ENCODE data around the gene RASA3. TPM values are rescaled to one million over a fixed set of nuclear protein-coding genes. Genes with fewer than 3 reads are reported as not detected.
"Not testable (repeated sequence)": the region's sequence is repeated elsewhere in the genome, so short reads cannot be mapped to it uniquely, and the experiment has no call there.

RASA3 gene
- total and polyA plus RNA-seq, 10 of the 15 experiments (the other 5 are each of a cell fraction or from before 2014, with no cell fraction given): 0.79 to 33.9 (median 17.6) TPM

DNA sequence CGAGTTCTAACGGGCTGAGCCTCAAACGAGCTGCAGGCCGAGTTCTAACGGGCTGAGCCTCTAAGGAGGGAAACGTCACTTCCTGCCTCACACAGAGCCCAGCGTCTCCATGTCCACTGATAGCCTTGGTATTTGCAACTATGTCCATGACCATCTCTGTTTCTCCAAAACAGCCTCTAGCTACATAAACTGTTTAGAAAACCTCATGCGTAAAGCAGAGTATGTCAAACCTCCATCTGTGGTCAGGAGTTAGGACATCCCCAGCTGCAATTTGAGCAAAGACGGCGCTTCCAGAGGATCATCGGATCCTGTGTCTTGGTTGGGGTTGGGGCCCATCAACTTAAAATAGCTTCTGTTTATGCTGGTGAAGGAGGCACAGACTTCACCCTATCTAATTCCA is 20.8 kb downstream of the RASA3 start:
- intact Hi-C loops (cut with micrococcal nuclease; ENCODE audit: unreplicated experiment): no loop called here
- H3K4me3 ChIP-seq: no peak overlapping the region
- no peak overlapping the region for H2AFZ ChIP-seq (ENCODE audit: control insufficient read depth, low read depth, low read length)
- no peaks in the 10 kb centered on the region for H4K20me1 ChIP-seq (ENCODE audit: control insufficient read depth, insufficient read depth)
- no peak overlapping the region for H3K4me2 ChIP-seq (ENCODE audit: control insufficient read depth, insufficient read depth)
- CTCF ChIA-PET: interaction anchor here (0.6 kb wide), 1 partner anchor 117 kb away, joined by 3 read pairs; no protein-coding TSS in a partner anchor
- peaks cover 2% of the 10 kb centered on the region for H3K79me2 ChIP-seq (ENCODE audit: control insufficient read depth, insufficient read depth, low read length)
- H3K27me3 ChIP-seq (replicated peaks in 1 of 2; ENCODE audit: control insufficient read depth in 2 of 2, insufficient read depth in 2 of 2, low read length in 1 of 2): no peaks in the 10 kb centered on the region
- no peaks in the 10 kb centered on the region for H3K9me3 ChIP-seq (replicated peaks; ENCODE audit: control insufficient read depth, insufficient read depth, low read length)
- 71% methylated on average over 11 of the region's 11 CpGs for WGBS (ENCODE audit: insufficient coverage, insufficient replicate concordance, low lambda C conversion rate, missing lambda C conversion rate)
- POLR2A ChIA-PET: interaction anchor here (0.7 kb wide), 1 partner anchor 116 kb away, joined by 3 read pairs; no protein-coding TSS in a partner anchor
- SMC1A ChIA-PET (ENCODE audit: uncharacterized antibody, unreplicated experiment): no interaction called here
- DNase-seq (ENCODE audit: low read depth, low spot score) (no peak), FAIRE-seq (no peak), ATAC-seq (no peak)
- BruUV-seq (replicated peaks): no TSS peak
- peaks cover 9% of the 10 kb centered on the region for H3K4me1 ChIP-seq (ENCODE audit: control insufficient read depth, insufficient read depth, low read length)
- no peak overlapping the region for H3K9ac ChIP-seq (ENCODE audit: control insufficient read depth, insufficient read depth, low read length)
- in situ Hi-C loops (cut with MboI): no loop called here
- peaks cover 0 to 10% of the 10 kb centered on the region in 2 experiments; a peak in 2 of 4 replicates for H3K36me3 ChIP-seq (ENCODE audit: control insufficient read depth in 2 of 2, insufficient read depth in 2 of 2, low read length in 1 of 2)
- H3K27ac ChIP-seq (ENCODE audit: control insufficient read depth, insufficient read depth): no peak overlapping the region
- RAD21 ChIA-PET (ENCODE audit: unreplicated experiment): no interaction called here
- TF ChIP-seq, protein P1, sequence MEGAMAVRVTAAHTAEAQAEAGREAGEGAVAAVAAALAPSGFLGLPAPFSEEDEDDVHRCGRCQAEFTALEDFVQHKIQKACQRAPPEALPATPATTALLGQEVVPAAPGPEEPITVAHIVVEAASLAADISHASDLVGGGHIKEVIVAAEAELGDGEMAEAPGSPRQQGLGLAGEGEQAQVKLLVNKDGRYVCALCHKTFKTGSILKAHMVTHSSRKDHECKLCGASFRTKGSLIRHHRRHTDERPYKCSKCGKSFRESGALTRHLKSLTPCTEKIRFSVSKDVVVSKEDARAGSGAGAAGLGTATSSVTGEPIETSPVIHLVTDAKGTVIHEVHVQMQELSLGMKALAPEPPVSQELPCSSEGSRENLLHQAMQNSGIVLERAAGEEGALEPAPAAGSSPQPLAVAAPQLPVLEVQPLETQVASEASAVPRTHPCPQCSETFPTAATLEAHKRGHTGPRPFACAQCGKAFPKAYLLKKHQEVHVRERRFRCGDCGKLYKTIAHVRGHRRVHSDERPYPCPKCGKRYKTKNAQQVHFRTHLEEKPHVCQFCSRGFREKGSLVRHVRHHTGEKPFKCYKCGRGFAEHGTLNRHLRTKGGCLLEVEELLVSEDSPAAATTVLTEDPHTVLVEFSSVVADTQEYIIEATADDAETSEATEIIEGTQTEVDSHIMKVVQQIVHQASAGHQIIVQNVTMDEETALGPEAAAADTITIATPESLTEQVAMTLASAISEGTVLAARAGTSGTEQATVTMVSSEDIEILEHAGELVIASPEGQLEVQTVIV (IDR thresholded peaks at IDR 0.05; ENCODE audit: borderline replicate concordance, partially characterized antibody): no peak
- no peak for TF ChIP-seq MYB (IDR thresholded peaks at IDR 0.05; ENCODE audit: borderline replicate concordance, low read depth, low read length)
- TF ChIP-seq CBFB (IDR thresholded peaks at IDR 0.05; ENCODE audit: low read depth): no peak
- TF ChIP-seq EZH2 (IDR thresholded peaks at IDR 0.05; ENCODE audit: borderline replicate concordance, control insufficient read depth, low read depth, low read length): no peak
- no peak for TF ChIP-seq YY1 (IDR thresholded peaks at IDR 0.05; ENCODE audit: low read depth, low read length)
- TF ChIP-seq, protein P2, sequence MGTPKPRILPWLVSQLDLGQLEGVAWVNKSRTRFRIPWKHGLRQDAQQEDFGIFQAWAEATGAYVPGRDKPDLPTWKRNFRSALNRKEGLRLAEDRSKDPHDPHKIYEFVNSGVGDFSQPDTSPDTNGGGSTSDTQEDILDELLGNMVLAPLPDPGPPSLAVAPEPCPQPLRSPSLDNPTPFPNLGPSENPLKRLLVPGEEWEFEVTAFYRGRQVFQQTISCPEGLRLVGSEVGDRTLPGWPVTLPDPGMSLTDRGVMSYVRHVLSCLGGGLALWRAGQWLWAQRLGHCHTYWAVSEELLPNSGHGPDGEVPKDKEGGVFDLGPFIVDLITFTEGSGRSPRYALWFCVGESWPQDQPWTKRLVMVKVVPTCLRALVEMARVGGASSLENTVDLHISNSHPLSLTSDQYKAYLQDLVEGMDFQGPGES (IDR thresholded peaks at IDR 0.05): no peak

DNA sequence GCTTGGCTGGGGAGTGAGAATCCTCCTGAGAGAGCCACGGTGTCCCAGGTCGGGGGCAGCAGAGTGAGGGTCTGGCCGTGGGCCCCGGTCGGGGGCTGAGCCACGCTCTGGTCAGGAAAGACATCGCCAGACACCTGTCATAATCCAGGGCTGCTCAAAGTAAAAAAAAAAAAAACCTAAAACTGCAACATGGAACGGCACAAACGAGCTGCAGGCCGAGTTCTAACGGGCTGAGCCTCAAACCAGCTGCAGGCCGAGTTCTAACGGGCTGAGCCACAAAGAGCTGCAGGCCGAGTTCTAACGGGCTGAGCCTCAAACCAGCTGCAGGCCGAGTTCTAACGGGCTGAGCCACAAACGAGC is 21.6 kb downstream of the RASA3 start:
- H3K9me3 ChIP-seq (replicated peaks; ENCODE audit: control insufficient read depth, insufficient read depth, low read length); FAIRE-seq; H3K27me3 ChIP-seq (replicated peaks in 1 of 2; ENCODE audit: control insufficient read depth in 2 of 2, insufficient read depth in 2 of 2, low read length in 1 of 2); H3K9ac ChIP-seq (ENCODE audit: control insufficient read depth, insufficient read depth, low read length); H3K79me2 ChIP-seq (ENCODE audit: control insufficient read depth, insufficient read depth, low read length); H3K4me1 ChIP-seq (ENCODE audit: control insufficient read depth, insufficient read depth, low read length); in situ Hi-C loops (cut with MboI); RAD21 ChIA-PET (ENCODE audit: unreplicated experiment); H2AFZ ChIP-seq (ENCODE audit: control insufficient read depth, low read depth, low read length); ATAC-seq; intact Hi-C loops (cut with micrococcal nuclease; ENCODE audit: unreplicated experiment); H4K20me1 ChIP-seq (ENCODE audit: control insufficient read depth, insufficient read depth); SMC1A ChIA-PET (ENCODE audit: uncharacterized antibody, unreplicated experiment); H3K27ac ChIP-seq (ENCODE audit: control insufficient read depth, insufficient read depth); CTCF ChIA-PET; H3K36me3 ChIP-seq (ENCODE audit: control insufficient read depth in 2 of 2, insufficient read depth in 2 of 2, low read length in 1 of 2); H3K4me3 ChIP-seq; BruUV-seq (replicated peaks); DNase-seq (ENCODE audit: low read depth, low spot score): not testable (repeated sequence)
- POLR2A ChIA-PET: interaction anchor here (0.7 kb wide), 1 partner anchor 116 kb away, joined by 3 read pairs; no protein-coding TSS in a partner anchor
- 41% methylated on average over 12 of the region's 18 CpGs for WGBS (ENCODE audit: insufficient coverage, insufficient replicate concordance, low lambda C conversion rate, missing lambda C conversion rate)
- peak overlapping the region; percentile 13; the same call in 1 of the 2 replicates for H3K4me2 ChIP-seq (ENCODE audit: control insufficient read depth, insufficient read depth)

Measured in GM12878 (cell line).